ENCODE measurements around the gene APOL3. TPM values are rescaled to one million over a fixed set of nuclear protein-coding genes. Genes with fewer than 3 reads are reported as not detected.
"Not testable (repeated sequence)": the region's sequence is repeated elsewhere in the genome, so short reads cannot be mapped to it uniquely, and the experiment has no call there.

APOL3 gene, protein sequence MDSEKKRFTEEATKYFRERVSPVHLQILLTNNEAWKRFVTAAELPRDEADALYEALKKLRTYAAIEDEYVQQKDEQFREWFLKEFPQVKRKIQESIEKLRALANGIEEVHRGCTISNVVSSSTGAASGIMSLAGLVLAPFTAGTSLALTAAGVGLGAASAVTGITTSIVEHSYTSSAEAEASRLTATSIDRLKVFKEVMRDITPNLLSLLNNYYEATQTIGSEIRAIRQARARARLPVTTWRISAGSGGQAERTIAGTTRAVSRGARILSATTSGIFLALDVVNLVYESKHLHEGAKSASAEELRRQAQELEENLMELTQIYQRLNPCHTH
- total RNA-seq = 95.7 and 176 TPM in 2 replicates

- DNase-seq (ENCODE audit: low read depth in 2 of 2) = peak; percentile 91
Measured at GRCh38 chr22:36160499-36160942, at the start of gene APOL3. Gene APOL3 (minus strand): TSS chr22:36160755. CDS start chr22:36149055, 11,700 bp downstream.

- DNase-seq (ENCODE audit: low read depth in 2 of 2) = no peak
Measured at GRCh38 chr22:36210224-36210623, 49.7 kb upstream of the APOL3 start.

GRCh38 chr22:36209488-36209908, 48.9 kb upstream of the APOL3 start:
- DNase-seq (ENCODE audit: low read depth in 2 of 2) = not testable (repeated sequence)

DNA sequence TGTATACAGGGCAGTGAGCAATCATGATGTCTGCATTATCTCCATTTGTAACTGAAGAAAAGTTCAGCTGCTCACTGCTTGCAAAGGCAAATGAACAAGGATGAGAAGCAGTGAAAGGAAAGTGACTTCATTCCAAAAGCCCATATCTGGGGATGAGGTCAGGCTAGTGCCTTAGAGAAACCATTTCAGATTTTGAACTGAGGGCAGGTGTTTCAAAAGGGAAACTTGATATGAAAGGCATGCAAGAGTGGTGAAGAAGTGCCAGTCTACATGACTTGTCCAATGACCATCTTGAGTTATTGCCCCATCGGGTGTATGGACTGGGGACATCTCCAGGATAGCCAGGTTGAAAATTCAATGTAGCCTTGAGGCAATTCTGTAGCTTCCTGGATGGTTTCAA, 48.4 kb upstream of the APOL3 start:
- DNase-seq (ENCODE audit: low read depth in 2 of 2) = no peak

DNA sequence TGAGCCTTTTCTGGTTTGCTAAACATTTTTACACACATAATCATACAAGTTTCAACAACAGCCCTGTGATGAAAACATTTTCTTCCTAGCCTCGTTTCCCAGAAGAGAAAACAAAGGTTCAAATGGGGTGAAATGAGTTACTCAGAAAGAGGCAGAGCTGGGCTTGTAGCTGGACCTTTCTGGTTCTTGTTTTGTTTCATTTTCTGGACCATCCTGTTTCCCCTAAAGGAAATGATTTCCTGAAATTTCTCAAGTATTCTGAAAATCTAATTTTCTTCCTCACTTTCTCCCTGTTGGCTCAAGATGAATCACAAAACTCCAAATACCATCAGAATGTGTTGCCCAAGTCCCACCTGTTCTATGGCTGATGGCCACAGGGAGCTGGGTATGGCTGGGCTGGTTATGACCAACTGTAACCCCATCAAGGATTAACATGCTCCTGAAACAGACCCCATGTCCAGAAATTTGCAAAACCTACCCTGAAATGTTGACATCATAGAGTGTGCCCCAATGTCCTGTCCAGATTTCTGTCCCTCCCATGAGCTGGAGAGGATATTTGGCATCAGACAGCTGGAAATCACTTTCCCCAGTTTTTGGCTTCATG, 47.7 kb upstream of the APOL3 start:
- DNase-seq (ENCODE audit: low read depth in 2 of 2) = no peak

GRCh38 chr22:36206255-36206654, 45.7 kb upstream of the APOL3 start:
- DNase-seq (ENCODE audit: low read depth in 2 of 2) = no peak

GRCh38 chr22:36205573-36205972, 45.0 kb upstream of the APOL3 start:
- DNase-seq (ENCODE audit: low read depth in 2 of 2) = not testable (repeated sequence)

- DNase-seq (ENCODE audit: low read depth in 2 of 2) = no peak
Measured at GRCh38 chr22:36204632-36205015, 44.1 kb upstream of the APOL3 start.

DNA sequence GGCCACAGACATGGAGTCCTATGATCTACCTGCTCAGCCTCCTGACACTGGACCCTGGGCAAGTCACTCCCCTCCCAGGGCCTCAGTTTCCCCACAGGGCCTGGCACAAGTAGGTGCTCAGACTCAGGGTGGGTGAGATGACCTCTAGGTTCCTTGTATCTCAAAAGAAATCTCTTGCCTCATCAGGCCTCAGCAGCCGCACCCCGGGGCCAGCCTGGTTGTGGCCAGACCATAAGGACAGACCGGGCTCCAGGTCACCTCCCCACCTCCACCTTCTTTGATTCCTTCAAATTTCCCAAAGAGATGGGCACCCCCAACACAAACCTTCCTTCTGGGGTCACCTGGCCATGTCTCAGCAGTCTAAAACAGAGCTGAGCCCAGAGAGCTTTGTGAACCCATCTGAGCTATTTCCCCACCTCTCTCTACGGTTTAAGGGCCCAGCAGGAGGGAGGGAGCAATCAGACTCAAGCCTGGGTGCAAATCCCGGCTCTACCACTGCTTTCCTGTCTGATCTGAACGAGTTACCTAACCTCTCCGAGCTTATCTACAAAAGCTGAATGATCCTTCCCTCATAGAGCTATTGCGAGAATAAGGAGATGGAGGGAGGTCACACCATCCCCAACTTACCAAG, 43.6 kb upstream of the APOL3 start:
- DNase-seq (ENCODE audit: low read depth in 2 of 2) = no peak

DNA sequence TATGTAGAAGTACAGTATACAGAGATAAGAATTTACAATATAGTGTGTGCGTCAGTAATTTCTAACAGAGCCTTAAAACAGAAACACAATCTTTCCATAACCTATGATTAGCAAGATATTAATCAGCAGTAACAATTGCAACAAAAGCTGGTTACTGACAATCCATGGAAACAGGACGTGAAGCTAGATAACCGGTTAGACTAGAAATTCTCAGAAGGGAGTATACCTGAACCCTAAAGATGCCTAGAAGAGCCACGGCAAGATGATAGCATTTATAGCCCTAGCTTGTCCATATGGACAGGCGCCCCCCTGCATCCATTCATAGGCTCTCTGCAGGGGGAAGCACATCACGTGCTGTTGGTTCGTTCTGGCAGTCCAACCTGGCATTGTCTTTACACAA, 42.9 kb upstream of the APOL3 start:
- peak in 1 of 2 donors; percentile 48 for DNase-seq (ENCODE audit: low read depth in 2 of 2)

DNA sequence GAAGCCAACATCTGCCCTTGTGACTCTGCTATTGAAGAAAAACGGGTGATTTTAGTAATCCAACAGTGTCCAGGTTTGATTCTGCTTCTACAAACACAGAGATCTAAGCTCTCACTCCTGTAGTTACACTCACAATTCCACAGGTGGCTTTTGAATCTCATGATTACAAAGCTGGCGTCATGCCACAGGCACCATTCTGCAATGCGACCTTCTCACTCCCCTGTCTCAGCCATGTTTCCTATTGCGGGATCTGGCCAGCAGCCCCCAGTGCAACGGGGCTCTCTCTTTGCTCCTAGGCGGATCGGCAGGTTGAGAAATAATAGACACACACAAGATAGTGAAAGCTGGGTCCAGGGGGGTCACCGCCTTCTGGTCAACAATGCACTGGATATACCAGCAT, 42.4 kb upstream of the APOL3 start:
- DNase-seq (ENCODE audit: low read depth in 2 of 2) = peak; percentile 71 to 95

- peak in 1 of 2 donors; percentile 21 for DNase-seq (ENCODE audit: low read depth in 2 of 2)
Measured at GRCh38 chr22:36201630-36202319, 41.2 kb upstream of the APOL3 start, which contains the start of gene APOL4. Gene APOL4 (minus strand): TSS chr22:36201809. CDS start chr22:36201734, 75 bp downstream.

- not testable (repeated sequence) for DNase-seq (ENCODE audit: low read depth in 2 of 2)
Measured at GRCh38 chr22:36201025-36201424, 40.5 kb upstream of the APOL3 start.

- DNase-seq (ENCODE audit: low read depth in 2 of 2) = no peak
Measured at GRCh38 chr22:36199001-36199551, 38.5 kb upstream of the APOL3 start.

- DNase-seq (ENCODE audit: low read depth in 2 of 2) = no peak
Measured at GRCh38 chr22:36198536-36198935, 38.0 kb upstream of the APOL3 start.

DNA sequence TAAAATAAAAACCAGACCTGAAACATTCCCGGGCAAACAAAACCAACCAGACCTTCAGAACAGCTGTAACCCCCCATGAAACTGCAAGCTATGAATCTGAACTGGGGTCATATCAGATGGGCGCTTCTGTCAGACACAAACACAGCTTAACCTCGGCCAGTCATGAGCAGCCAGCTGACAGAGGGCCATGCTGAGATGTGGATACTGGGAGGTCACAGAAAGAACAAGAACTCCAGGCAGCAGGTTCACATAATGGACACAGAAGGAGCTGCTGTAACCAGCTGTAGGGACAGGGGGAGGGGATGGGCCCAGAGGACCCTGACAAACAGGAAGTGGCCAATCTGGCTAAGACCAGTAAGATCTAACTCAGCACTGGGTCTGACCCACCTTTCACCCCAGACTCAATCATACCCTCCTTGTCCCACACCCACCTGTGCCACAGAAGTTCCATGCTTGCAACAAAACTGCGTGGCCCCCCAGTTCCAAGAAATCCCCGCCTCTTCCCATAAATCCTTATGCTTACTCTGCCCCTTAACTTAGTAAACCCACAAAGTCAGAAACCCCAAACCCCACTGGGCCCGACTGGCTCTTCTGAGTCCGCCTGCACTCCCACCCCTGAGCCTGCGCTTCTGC, 37.1 kb upstream of the APOL3 start:
- DNase-seq (ENCODE audit: low read depth in 2 of 2) = peak in 1 of 2 donors; percentile 16

GRCh38 chr22:36197065-36197440, 36.5 kb upstream of the APOL3 start:
- DNase-seq (ENCODE audit: low read depth in 2 of 2) = peak in 1 of 2 donors; percentile 77

DNA sequence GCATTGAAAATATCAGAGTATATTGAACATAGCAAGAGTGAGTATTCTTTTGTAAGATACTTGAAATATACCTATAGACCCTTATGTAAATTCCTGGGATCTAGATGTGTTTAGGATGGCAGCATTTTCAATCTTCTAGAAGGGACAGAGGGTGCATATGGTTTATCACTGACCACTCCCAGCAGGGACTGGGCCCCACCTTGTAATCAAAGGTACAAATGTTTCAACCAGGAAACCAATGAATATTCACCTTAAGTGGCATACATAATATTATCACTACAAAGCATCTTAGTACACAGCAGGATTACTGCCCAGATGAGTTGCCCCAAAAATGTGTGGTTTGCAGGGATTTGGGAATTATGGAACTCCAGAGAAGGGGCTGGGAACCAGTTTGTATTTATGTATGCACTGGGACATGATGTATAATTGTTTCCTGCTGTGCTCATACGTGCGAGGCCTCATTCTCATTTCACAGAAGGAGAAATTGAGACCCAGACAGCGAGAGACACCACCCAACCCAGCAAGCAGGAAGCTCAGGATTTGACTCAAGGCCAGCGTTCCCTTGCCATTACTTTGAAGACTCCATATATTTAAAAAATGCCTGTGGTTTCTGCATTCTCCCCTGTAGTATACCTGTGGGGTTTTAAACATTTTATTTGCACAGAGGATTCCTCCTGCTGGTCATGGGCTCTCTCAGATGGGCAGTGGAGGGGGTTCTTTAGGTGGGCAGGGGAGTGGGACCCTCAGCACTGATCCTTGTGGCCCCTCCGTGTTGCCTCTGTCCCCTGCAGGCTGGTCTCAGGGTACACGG, 35.9 kb upstream of the APOL3 start:
- no peak for DNase-seq (ENCODE audit: low read depth in 2 of 2)

DNA sequence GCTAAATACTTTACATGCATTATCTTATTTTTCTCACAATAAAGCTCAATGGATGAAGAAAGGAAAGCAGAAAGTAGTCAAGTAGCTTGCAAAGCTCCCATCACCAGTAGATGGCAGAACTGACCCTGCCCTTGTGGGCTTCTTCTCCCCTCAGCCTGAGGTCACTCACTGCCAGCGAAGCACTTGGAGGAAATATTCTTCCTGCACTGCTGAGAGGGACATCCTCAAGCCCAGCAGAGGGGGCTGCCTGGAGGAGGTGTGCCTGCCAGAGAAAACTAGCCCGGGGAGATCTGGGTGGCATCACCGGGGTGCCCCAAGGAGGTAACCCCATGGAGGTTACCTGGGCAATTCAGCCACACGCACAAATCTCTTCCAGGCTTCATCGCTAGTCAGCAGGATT, 34.4 kb upstream of the APOL3 start:
- peak; percentile 57 to 87 for DNase-seq (ENCODE audit: low read depth in 2 of 2)

GRCh38 chr22:36194385-36194784, 33.8 kb upstream of the APOL3 start:
- DNase-seq (ENCODE audit: low read depth in 2 of 2) = no peak

Data from lung microvascular endothelial cell (primary cell).